PFSK-1 (cell line): Measurements from ENCODE around the gene FBXO8.

ENCODE experiments used
- POLR2AphosphoS5 ChIP-seq: IDR thresholded peaks from 2 replicates; pipeline ENCODE4 v1.6.1; 2012; ENCODE audit warnings: low read depth, mild to moderate bottlenecking, control low read depth, low read length, moderate library complexity
- REST ChIP-seq, 2 experiments: IDR thresholded peaks; 2 replicates each; pipeline versions ENCODE4 v1.6.1 to v1.8.0; 2011 to 2012; ENCODE audit warnings: low read depth in 2 of 2, low read length in 2 of 2, control low read depth in 1 of 2, inconsistent platforms in 1 of 2, mild to moderate bottlenecking in 1 of 2, moderate library complexity in 1 of 2; ENCODE audit not compliant: insufficient read depth in 1 of 2
- SIN3A ChIP-seq: IDR thresholded peaks from 2 replicates; pipeline ENCODE4 v1.6.1; 2012; ENCODE audit warnings: mild to moderate bottlenecking, low read length, moderate library complexity, borderline replicate concordance; ENCODE audit not compliant: insufficient read depth

GRCh38 chr4:174245714-174246113, 37.8 kb downstream of the FBXO8 start:
- TF ChIP-seq POLR2AphosphoS5, result no peak
- no peak for TF ChIP-seq REST (IDR thresholded peaks at IDR 0.05; ENCODE audit: insufficient read depth in 1 of 2, low read depth in 2 of 2, low read length in 2 of 2)
- TF ChIP-seq SIN3A, result no peak
